ENCODE results near the gene PKD1L1. TPM values are rescaled to one million over a fixed set of nuclear protein-coding genes. Genes with fewer than 3 reads are reported as not detected.
"Not testable (repeated sequence)": the region's sequence is repeated elsewhere in the genome, so short reads cannot be mapped to it uniquely, and the experiment has no call there.

PKD1L1 gene
- total RNA-seq, 3 donors from 2014 or later, result 0.08 to 0.29 (median 0.18) TPM

DNA sequence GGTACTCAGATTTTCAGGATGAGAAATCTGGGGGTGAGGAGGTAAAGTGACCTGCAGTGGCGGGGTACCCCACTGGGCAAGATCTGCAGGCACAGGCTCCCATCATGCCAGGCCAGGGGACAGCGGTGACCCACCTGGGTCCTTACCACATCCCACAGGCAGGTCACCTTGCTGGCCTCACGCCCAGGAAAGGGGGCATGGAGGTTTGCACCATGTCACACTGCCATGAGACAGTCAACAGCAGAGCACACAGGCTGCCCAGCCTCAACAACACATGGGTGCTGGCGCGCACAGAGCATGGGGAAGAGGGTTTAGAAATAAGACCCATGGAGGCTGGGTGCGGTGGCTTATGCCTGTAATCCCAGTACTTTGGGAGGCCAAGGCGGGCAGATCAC, 914 bp downstream of the PKD1L1 start:
- H3K4me3 Mint-ChIP-seq, result no peak overlapping the region
- no peaks in the 10 kb centered on the region for H3K4me1 Mint-ChIP-seq (ENCODE audit: low read depth)
- no peak for DNase-seq
- no peaks in the 10 kb centered on the region for H3K36me3 Mint-ChIP-seq (ENCODE audit: insufficient read depth)
- no peaks in the 10 kb centered on the region for H3K9me3 Mint-ChIP-seq
- H3K27me3 Mint-ChIP-seq (ENCODE audit: low read depth), result no peaks in the 10 kb centered on the region
- ATAC-seq, result no peak

GRCh38 chr7:47946581-47947354, 1.5 kb downstream of the PKD1L1 start:
- H3K4me1 Mint-ChIP-seq (ENCODE audit: low read depth), result no peaks in the 10 kb centered on the region
- H3K36me3 Mint-ChIP-seq (ENCODE audit: insufficient read depth), result no peaks in the 10 kb centered on the region
- no peak for DNase-seq
- H3K27me3 Mint-ChIP-seq (ENCODE audit: low read depth), result no peaks in the 10 kb centered on the region
- ATAC-seq, result no peak
- H3K9me3 Mint-ChIP-seq, result no peaks in the 10 kb centered on the region
- H3K4me3 Mint-ChIP-seq, result no peak overlapping the region

GRCh38 chr7:47945261-47946015, 2.8 kb downstream of the PKD1L1 start:
- Mint-ChIP-seq H3K9me3 (no peaks in the 10 kb centered on the region), H3K36me3 (ENCODE audit: insufficient read depth) (no peaks in the 10 kb centered on the region), H3K4me3 (no peak overlapping the region), H3K27me3 (ENCODE audit: low read depth) (no peaks in the 10 kb centered on the region), H3K4me1 (ENCODE audit: low read depth) (no peaks in the 10 kb centered on the region)
- DNase-seq (peak; percentile 76), ATAC-seq (peak in 1 of 2 donors; percentile 50)

DNA sequence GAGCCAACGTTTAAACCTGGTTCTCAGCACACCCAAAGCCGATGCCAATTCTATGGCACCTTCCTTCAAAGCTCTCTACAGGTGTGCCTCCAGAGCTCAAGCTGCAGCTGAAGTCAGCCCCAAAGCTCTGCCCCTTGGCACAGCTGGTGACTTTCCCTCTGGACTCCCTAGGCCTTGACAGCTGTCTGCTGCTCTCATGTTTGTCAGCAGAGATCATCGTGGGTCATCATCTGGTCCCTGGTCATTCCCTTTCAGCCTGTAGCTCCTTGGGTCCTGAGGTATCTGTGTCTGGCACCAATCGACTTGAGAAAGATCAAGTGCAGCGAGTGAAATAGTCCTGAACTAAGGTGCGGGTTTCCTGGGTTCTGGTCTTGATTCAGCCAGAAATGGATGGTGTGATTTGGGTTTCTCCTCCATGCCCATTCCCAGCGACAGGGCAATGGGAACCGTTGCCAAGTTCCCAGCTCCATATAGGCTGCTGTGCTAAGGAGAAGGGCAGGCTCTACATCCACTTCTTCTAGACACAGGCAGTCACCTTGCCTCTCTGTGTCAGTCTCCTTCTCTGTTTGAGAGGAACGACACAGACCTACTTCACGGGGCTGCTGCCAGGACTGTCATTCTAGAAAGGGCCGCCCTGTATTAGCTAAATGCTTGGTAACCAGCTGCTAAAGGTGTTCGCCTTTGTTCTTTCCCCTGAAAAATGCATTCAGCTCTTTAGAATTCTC, 3.6 kb downstream of the PKD1L1 start:
- Mint-ChIP-seq H3K27me3 (ENCODE audit: low read depth) (no peaks in the 10 kb centered on the region), H3K4me1 (ENCODE audit: low read depth) (no peaks in the 10 kb centered on the region), H3K4me3 (no peak overlapping the region), H3K9me3 (no peaks in the 10 kb centered on the region), H3K36me3 (ENCODE audit: insufficient read depth) (no peaks in the 10 kb centered on the region)
- ATAC-seq, result no peak
- DNase-seq, result no peak

GRCh38 chr7:47943676-47944474, 4.4 kb downstream of the PKD1L1 start:
- no peaks in the 10 kb centered on the region for H3K36me3 Mint-ChIP-seq (ENCODE audit: insufficient read depth)
- DNase-seq, result no peak
- no peak overlapping the region for H3K4me3 Mint-ChIP-seq
- H3K27me3 Mint-ChIP-seq (ENCODE audit: low read depth), result no peaks in the 10 kb centered on the region
- H3K4me1 Mint-ChIP-seq (ENCODE audit: low read depth), result no peaks in the 10 kb centered on the region
- ATAC-seq, result no peak
- H3K9me3 Mint-ChIP-seq, result no peaks in the 10 kb centered on the region

DNA sequence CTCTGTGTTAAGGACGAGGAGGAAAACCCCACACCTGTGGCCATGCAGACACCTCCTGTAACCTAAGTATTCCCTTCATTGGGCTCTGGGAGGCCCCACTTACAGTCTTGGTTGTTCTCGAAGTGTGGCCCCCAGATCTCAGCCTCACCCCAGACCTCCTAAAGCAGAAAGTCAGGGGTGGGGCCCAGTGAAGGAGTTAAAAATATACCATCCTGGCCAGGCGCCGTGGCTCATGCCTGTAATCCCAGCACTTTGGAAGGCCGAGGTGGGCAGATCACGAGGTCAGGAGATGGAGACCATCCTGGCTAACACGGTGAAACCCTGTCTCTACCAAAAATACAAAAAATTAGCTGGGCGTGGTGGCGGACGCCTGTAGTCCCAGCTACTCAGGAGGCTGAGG, 5.6 kb downstream of the PKD1L1 start:
- H3K4me3 Mint-ChIP-seq; H3K27me3 Mint-ChIP-seq (ENCODE audit: low read depth); DNase-seq; ATAC-seq; H3K36me3 Mint-ChIP-seq (ENCODE audit: insufficient read depth); H3K9me3 Mint-ChIP-seq; H3K4me1 Mint-ChIP-seq (ENCODE audit: low read depth): not testable (repeated sequence)

DNA sequence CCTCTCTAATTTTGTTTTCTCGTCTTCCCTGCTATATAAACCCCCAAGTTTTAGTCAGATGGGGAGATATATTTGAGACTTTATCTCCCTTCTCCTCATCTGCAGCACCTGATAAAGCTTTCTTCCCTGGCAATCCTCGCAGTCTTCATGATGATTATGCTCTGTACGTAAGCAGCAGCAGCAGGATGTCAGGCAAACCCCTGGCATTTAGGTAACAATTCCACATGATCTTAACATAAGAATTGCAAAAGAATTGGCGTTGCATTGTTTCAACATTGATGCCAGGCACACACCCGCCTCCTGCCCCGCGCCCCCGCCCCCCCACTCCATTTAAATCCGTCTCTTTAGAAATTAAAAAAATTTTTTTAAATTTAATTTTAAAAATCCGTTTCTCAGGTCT, 6.1 kb downstream of the PKD1L1 start:
- H3K36me3 Mint-ChIP-seq (ENCODE audit: insufficient read depth), result no peaks in the 10 kb centered on the region
- H3K27me3 Mint-ChIP-seq (ENCODE audit: low read depth), result no peaks in the 10 kb centered on the region
- no peaks in the 10 kb centered on the region for H3K9me3 Mint-ChIP-seq
- peaks cover 3% of the 10 kb centered on the region for H3K4me1 Mint-ChIP-seq (ENCODE audit: low read depth)
- no peak for ATAC-seq
- H3K4me3 Mint-ChIP-seq, result no peak overlapping the region
- DNase-seq, result no peak

- Mint-ChIP-seq H3K4me1 (ENCODE audit: low read depth) (peaks cover 3% of the 10 kb centered on the region), H3K4me3 (no peak overlapping the region), H3K27me3 (ENCODE audit: low read depth) (no peaks in the 10 kb centered on the region), H3K36me3 (ENCODE audit: insufficient read depth) (peaks cover under 1% of the 10 kb centered on the region), H3K9me3 (no peaks in the 10 kb centered on the region)
- DNase-seq (no peak), ATAC-seq (no peak)
Measured at GRCh38 chr7:47941136-47941844, 7.0 kb downstream of the PKD1L1 start.

DNA sequence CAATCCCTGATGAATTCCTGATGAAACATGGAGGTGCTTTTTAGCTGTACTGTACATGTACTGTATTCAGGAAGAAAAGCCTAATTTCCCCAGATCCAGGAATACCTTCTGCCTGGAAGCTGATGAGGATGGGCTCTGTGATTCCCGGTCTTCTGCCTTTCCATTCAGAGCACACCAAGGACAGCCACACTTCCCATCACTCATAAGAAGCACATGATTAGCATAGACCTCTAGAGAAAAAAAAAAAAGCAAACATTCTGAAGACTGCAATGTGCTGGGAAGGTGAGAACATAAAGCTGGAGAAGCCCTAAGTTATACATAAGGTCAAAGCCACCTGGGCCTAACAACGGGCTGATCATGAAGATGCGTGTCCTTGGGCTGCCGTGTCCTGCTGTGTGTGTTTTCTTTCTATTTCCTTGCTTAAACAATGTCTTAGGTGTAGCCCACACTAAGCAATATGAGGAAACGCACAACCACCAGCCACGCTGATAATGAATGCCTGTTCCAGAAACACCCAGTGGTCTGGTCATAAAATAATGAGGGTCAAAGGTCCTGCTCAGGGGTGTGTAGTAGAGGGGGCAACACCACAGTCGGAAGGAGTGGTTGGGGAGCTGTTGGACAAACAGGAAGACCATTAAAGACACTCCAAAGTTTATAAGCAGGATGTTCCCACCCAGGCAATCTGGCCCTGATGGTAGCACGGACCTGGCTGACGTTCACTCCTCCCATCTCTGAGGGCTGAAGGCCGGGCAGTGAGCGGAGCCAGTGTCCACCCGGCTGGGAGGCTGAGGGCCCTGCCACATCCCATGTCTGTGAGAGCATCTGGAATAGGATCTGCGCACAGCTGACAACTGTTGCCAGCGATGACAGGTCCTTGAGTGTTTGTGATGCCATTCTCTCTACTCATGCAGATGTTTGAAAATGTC, 7.9 kb downstream of the PKD1L1 start:
- DNase-seq, result no peak
- no peaks in the 10 kb centered on the region for H3K27me3 Mint-ChIP-seq (ENCODE audit: low read depth)

GRCh38 chr7:47939425-47940036, 8.7 kb downstream of the PKD1L1 start:
- H3K27me3 Mint-ChIP-seq (ENCODE audit: low read depth), result no peaks in the 10 kb centered on the region
- no peak for DNase-seq
- H3K4me3 Mint-ChIP-seq, result no peak overlapping the region
- no peak for ATAC-seq
- peaks cover 1% of the 10 kb centered on the region for H3K36me3 Mint-ChIP-seq (ENCODE audit: insufficient read depth)
- peaks cover 3% of the 10 kb centered on the region for H3K4me1 Mint-ChIP-seq (ENCODE audit: low read depth)
- no peaks in the 10 kb centered on the region for H3K9me3 Mint-ChIP-seq

More for the DNA sequence above, 7.9 kb downstream of the PKD1L1 start:
- Mint-ChIP-seq H3K4me3 (no peak overlapping the region), H3K36me3 (ENCODE audit: insufficient read depth) (peaks cover 1% of the 10 kb centered on the region), H3K4me1 (ENCODE audit: low read depth) (peaks cover 3% of the 10 kb centered on the region), H3K9me3 (no peaks in the 10 kb centered on the region)
- no peak for ATAC-seq

DNA sequence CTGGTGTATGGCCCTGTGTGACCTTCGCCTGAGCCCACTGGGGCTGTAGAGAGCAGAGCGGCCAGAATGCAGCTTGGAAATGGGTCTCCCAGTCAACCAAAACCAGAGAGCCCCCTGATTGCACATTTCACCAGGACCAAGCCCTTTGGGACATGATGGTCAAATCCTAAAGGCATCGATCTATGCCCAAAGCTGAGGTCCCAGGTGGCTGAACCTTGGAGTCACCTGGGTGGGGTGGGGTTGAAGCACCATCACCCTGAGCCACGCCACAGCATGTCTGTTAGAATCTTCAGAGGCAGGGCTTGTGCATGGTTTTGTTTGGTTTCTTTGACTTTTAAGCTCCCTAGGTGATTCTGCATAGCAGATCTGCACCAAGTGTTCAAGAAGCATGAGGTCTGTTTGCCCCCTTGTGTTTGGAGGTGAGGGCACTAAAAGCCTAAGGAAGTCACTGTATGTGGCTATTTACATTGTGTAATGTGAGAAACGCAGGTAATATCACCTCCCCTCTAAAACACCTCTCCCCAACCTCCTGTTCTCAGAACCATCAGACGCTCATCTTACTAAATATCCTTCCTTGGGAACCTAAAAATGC, 9.6 kb downstream of the PKD1L1 start:
- no peaks in the 10 kb centered on the region for H3K9me3 Mint-ChIP-seq

More for the DNA sequence above, 9.6 kb downstream of the PKD1L1 start:
- Mint-ChIP-seq H3K27me3 (ENCODE audit: low read depth) (no peaks in the 10 kb centered on the region), H3K4me3 (no peak overlapping the region), H3K36me3 (ENCODE audit: insufficient read depth) (peaks cover 1% of the 10 kb centered on the region), H3K4me1 (ENCODE audit: low read depth) (peaks cover 3% of the 10 kb centered on the region)
- ATAC-seq (no peak), DNase-seq (no peak)
